GM18519 (cell line): ENCODE measurements around the gene TMEM131L.

Experiments
- ATAC-seq: cut with Tn5 transposase; IDR thresholded peaks from one replicate; pipeline ENCODE4 v1.9.1; 2021; ENCODE audit warnings: mild to moderate bottlenecking, moderate library complexity; ENCODE audit not compliant: unreplicated experiment, low FRiP score

Gene TMEM131L

DNA sequence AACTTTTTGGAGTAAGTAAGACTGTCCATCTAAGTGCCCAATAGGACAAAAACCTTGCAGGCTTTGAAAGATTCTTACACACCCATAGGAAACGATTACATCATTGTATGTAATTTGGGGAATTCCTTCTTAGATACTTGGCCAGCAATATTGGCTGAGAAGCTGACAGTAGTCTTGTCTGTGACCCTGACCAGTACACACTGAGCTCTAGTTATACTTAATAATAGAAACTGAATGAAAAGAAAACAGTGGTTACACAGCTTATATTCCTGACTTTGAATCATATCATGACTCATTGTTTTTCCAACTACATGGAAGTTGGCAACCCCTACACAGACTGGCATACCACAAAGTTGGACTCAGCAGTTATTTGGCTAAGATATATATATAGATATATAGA is 210.8 kb downstream of the TMEM131L start:
- no peak for ATAC-seq

DNA sequence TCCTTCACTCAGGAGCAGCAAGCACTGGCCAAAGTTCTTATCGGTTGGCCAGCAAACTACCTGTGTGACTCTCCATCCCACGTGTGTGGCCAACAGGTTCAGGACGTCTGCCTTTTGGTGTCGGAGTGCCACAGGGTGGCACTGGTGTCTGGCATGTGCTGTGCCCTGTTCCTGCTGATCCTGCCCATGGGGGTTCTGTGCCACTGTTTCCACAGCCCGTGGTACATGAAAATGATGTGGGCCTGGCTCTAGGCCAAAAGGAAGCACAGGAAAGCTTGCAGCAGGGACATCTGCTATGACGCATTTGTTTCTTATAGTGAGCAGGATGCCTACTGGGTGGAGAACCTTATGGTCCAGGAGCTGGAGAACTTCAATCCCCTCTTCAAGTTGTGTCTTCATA is 213.3 kb downstream of the TMEM131L start:
- no peak for ATAC-seq

DNA sequence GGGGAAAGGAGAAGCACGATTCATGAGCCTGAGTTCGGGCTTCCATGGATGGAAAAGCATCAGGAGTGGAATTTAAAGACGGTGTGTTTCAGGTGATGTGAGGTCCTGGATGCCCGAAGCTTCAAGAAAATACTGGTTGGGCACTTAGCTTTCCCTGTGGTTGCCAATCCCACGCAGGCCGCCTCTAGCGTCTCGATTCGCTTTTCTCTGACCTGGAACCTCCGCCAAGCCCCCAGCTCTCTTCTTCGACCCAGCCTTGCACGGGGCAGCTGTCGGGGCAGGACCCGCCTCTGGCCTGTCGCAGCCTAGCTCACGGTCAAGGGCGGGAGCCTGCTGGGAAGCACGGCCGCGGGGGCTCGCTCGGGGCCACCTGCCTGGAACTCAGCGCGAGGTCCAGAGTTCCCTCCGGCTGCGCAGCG is 217.6 kb downstream of the TMEM131L start:
- no peak for ATAC-seq

DNA sequence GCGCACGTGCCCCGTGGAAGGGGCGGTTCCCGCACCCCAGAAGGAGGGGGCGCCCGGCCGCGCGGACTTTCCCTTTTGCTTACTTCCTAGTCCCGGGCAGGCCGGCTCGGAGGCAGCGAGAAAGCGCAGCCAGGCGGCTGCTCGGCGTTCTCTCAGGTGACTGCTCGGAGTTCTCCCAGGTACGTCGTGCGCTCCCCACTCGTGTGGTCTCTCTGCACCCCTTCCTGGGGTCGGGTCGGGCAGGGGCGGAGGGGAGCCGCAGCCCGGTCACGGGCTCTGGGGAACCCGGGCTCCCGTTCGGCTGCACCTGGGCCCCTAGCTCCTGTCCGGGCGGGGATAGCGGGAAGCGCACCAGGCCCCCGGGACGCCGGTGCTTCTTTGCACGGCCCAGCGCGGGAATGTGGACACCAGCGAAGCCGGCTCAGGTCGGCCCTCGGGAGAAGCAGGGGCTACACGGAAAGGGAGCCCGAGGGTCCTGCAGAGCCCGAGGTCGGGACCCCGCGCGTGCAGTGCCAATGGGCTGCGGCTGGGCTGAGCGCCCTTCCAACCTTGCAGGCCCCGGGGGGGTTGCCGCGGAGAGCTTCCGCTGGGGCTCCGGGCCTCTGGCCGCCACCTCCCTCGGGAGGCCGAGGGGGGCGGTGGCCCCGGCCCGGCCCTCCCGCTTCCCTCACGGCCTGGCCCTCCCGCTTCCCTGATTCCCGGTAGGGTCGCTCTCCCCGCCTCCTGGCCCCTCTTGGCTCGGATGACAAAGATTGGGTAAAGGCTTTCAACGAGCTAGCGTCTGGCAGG is 218.2 kb downstream of the TMEM131L start, which contains the start of gene TLR2:
Gene TLR2, plus strand, starts transcription at position 99 of the 789 bp plus-strand sequence. CDS start 18,628 bp downstream, outside the sequence.
- ATAC-seq: peak; percentile 92

DNA sequence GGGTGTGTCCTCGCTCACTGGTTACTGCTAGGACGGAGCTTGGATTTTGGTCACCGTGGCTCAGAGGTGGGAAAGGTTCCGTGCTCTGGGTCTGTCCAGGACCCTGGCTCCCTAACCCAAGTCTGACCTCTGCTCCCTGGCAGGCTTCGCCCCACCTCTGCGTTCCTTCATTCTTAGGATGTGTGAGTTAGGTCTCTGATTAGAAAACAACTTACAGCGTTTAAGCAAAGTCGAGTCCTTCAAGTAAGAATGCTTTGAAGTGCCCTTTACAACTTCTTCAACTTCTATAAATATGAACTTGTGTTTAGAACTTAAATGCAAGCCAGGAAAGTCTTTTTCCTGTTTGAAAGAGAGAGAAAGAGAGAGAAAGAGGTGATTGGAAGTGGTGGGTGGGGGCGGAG is 218.8 kb downstream of the TMEM131L start:
- no peak for ATAC-seq
